Measurements from ENCODE around the gene RNASE7. TPM values are rescaled to one million over a fixed set of nuclear protein-coding genes. Genes with fewer than 3 reads are reported as not detected.

The RNASE7 gene
- total RNA-seq, 1 donor from 2014 or later, result 12.1 TPM

DNA sequence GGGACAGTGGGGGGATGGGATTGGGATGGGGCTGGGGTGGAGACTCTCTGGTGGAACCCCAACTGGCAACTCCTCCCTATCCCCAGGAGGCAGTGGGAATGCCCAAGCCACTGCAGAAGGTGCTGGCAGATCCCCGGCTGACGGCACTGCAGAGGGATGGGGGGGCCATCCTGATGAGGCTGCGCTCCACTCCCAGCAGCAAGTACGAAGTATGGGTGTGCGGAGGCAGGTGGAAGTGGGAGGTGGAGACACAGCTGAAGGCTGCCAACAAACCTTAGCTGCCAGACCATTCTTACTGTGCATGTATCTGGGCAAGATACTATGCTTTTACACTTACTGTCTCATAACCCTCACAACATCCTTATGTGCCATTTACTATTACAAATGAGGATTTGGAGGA lies 36.1 kb downstream of the RNASE7 start:
- Histone ChIP-seq H3K36me3 (ENCODE audit: control insufficient read depth, insufficient read depth, low read length) (peaks cover 1% of the 10 kb centered on the region), H3K27me3 (ENCODE audit: control insufficient read depth, insufficient read depth, low read length) (no peaks in the 10 kb centered on the region), H3K4me3 (ENCODE audit: low read depth, low read length) (no peak overlapping the region)
- TF ChIP-seq, protein P1, sequence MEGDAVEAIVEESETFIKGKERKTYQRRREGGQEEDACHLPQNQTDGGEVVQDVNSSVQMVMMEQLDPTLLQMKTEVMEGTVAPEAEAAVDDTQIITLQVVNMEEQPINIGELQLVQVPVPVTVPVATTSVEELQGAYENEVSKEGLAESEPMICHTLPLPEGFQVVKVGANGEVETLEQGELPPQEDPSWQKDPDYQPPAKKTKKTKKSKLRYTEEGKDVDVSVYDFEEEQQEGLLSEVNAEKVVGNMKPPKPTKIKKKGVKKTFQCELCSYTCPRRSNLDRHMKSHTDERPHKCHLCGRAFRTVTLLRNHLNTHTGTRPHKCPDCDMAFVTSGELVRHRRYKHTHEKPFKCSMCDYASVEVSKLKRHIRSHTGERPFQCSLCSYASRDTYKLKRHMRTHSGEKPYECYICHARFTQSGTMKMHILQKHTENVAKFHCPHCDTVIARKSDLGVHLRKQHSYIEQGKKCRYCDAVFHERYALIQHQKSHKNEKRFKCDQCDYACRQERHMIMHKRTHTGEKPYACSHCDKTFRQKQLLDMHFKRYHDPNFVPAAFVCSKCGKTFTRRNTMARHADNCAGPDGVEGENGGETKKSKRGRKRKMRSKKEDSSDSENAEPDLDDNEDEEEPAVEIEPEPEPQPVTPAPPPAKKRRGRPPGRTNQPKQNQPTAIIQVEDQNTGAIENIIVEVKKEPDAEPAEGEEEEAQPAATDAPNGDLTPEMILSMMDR (IDR thresholded peaks at IDR 0.05; ENCODE audit: insufficient read depth, low read length, severe bottlenecking), result no peak
- DNase-seq (ENCODE audit: low read depth) (no peak), FAIRE-seq (peak; percentile 7)

DNA sequence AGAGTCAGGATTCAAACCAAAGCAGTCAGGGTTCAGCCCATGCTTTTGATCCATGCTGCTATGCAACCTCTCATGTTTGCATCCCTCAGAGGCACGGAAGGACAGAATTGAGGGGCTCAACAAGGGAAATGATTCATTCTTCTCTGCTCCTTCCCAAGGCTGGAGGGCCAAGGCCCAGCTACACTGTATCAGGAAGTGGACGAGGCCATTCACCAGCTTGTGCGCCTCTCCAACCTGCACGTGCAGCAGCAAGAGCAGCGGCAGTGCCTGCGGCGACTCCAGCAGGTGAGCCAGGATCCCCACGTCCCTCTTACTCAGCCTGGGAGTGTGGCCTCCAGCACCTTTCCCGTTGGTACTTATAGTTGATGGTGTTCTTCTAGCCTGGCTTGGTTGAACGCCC lies 36.6 kb downstream of the RNASE7 start:
- DNase-seq (ENCODE audit: low read depth) (no peak), FAIRE-seq (no peak)
- Histone ChIP-seq H3K36me3 (ENCODE audit: control insufficient read depth, insufficient read depth, low read length) (peaks cover 1% of the 10 kb centered on the region), H3K27me3 (ENCODE audit: control insufficient read depth, insufficient read depth, low read length) (no peaks in the 10 kb centered on the region), H3K4me3 (ENCODE audit: low read depth, low read length) (no peak overlapping the region)
- TF ChIP-seq, protein P1 (IDR thresholded peaks at IDR 0.05; ENCODE audit: insufficient read depth, low read length, severe bottlenecking), result no peak

DNA sequence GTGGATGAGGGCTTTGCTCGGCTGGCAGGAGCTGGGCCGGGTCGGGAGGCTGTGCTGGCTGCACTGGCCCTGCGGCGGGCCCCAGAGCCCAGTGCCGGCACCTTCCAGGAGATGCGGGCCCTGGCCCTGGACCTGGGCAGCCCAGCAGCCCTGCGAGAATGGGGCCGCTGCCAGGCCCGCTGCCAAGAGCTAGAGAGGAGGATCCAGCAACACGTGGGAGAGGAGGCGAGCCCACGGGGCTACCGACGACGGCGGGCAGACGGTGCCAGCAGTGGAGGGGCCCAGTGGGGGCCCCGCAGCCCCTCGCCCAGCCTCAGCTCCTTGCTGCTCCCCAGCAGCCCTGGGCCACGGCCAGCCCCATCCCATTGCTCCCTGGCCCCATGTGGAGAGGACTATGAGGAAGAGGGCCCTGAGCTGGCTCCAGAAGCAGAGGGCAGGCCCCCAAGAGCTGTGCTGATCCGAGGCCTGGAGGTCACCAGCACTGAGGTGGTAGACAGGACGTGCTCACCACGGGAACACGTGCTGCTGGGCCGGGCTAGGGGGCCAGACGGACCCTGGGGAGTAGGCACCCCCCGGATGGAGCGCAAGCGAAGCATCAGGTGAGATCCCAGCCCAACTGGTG lies 39.5 kb downstream of the RNASE7 start:
- Histone ChIP-seq H3K4me3 (ENCODE audit: low read depth, low read length) (no peak overlapping the region), H3K36me3 (ENCODE audit: control insufficient read depth, insufficient read depth, low read length) (peaks cover 1% of the 10 kb centered on the region), H3K27me3 (ENCODE audit: control insufficient read depth, insufficient read depth, low read length) (no peaks in the 10 kb centered on the region)
- DNase-seq (ENCODE audit: low read depth) (no peak), FAIRE-seq (no peak)
- TF ChIP-seq, protein P1 (IDR thresholded peaks at IDR 0.05; ENCODE audit: insufficient read depth, low read length, severe bottlenecking), result no peak

DNA sequence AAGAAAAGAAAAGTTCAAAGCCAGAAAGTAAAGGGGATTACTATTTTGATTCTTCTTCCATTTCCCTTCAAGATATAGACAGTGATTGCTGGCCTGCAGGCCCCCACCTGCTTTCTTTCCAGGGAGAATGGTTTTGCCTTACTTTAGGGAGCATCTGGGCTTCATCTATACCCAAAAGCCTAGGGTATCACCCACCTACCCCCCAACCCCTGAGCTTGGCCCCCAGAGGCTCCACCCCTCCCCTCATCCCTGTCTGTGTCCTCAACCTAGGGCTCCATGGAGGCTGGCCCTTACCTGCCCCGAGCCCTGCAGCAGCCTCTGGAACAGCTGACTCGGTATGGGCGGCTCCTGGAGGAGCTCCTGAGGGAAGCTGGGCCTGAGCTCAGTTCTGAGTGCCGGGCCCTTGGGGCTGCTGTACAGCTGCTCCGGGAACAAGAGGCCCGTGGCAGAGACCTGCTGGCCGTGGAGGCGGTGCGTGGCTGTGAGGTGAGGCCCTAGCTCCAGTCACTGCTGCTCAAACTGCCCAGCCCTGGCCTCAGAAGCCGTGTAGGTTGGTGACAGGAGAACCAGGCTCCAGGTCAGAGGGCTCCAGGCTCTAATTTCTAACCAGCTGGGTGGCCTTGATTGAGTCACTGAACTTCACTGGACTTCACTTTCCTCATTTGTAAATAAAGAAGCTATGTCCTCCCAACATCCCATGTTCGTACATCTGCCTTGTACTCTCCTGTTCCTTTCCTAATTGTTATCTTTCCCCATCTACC lies 41.6 kb downstream of the RNASE7 start:
- no peak overlapping the region for H3K4me3 ChIP-seq (ENCODE audit: low read depth, low read length)
- DNase-seq (ENCODE audit: low read depth) (no peak), FAIRE-seq (no peak)
- TF ChIP-seq, protein P1 (IDR thresholded peaks at IDR 0.05; ENCODE audit: insufficient read depth, low read length, severe bottlenecking), result no peak
- H3K36me3 ChIP-seq (ENCODE audit: control insufficient read depth, insufficient read depth, low read length), result peaks cover 1% of the 10 kb centered on the region
- no peaks in the 10 kb centered on the region for H3K27me3 ChIP-seq (ENCODE audit: control insufficient read depth, insufficient read depth, low read length)

DNA sequence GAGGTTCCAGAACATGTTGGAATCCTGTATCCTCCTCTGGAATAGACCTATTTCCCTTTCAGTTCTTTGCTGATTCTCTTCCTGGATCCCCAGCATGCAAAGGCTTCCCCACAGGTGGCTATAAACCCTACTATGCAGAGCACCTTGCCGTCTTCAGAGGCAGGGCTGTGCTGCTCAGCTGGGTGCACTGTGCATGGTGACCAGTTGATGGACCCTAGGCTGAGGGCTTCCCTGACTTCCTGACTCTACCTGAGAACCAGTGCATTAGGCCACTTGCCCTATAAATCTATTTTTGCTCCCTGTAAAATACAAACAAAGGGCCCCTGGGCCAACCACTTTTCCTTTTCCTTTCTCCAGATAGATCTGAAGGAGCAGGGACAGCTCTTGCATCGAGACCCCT lies 42.2 kb downstream of the RNASE7 start:
- Histone ChIP-seq H3K36me3 (ENCODE audit: control insufficient read depth, insufficient read depth, low read length) (peaks cover 1% of the 10 kb centered on the region), H3K27me3 (ENCODE audit: control insufficient read depth, insufficient read depth, low read length) (no peaks in the 10 kb centered on the region), H3K4me3 (ENCODE audit: low read depth, low read length) (no peak overlapping the region)
- FAIRE-seq (no peak), DNase-seq (ENCODE audit: low read depth) (no peak)
- TF ChIP-seq, protein P1 (IDR thresholded peaks at IDR 0.05; ENCODE audit: insufficient read depth, low read length, severe bottlenecking), result no peak

All from bronchial epithelial cell (primary cell).